ENCODE results near the gene ASTN2.

ASTN2 gene

DNA sequence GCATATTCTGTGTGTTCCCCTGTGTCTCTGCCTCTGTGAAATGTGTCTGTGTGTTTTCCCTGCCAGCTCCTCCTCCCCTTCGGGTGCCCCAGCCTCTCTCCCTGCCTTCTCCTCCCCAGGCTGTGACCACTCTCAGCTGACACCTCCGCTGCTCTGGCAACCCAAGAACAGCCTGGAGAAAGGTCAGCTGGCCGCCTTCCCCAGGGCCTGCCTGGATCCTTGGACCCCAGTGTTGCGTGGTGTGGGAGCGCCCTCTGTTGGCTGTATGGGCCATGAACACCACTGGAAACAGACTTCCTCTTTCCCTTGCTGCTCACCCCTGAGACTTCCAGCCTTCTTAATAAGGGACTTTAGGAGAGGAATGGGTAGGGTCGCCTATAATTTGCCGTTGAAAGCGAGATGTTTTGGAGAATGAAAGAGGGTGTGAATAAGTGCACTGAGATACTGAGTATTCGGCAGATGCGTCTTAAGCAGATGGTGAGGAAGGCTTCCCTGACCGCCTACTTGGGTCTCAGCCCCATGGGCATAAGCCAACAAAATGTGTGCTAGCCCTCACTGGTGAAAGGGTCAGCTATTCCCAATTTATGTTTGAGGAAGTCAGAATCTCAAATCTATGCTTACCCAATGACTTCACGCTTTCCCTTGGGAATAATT lies 842.6 kb downstream of the ASTN2 start:
- peak; percentile 94 for DNase-seq (ENCODE audit: low read depth, low spot score)

- DNase-seq (ENCODE audit: low read depth, low spot score) = no peak
Measured at GRCh38 chr9:116569111-116569510, 845.7 kb downstream of the ASTN2 start.

DNA sequence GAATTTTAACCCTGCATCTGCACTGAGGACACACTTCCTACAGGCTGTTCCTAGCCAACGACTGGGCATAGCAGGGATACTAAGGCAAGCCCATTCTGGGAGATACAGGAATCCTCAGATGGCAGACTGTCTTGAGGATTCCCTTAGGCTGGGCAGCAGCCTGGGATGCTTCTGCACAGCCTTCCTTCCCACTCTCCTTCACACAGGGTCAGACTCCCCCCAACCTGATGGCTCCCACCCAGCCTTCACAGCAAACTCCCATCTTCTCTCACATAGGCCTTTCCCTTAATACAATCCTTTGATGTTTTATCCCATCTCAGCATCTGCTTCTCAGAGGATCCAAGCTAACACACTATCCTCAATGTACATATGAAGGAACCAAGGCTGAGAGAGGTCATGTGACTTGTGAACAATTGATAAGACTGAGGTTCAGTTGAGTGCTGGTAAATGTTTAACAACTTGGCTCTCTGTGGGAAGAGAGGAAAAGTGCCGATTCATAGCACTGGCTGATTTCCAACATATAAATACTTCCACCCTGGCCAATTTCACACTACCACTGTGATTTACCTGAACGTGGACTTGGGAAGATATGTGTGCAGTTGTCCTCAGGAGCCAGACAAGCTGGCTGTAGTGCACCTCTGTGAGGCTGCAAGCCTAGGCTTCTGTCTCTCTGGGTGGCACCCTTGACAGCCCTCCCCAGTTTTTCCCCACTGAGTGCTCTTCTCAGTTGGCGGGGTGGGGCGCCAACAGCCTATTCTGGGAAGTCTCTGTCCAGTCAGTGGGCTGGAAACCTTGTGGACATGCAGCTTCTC lies 848.0 kb downstream of the ASTN2 start:
- DNase-seq (ENCODE audit: low read depth, low spot score) = peak; percentile 17

DNA sequence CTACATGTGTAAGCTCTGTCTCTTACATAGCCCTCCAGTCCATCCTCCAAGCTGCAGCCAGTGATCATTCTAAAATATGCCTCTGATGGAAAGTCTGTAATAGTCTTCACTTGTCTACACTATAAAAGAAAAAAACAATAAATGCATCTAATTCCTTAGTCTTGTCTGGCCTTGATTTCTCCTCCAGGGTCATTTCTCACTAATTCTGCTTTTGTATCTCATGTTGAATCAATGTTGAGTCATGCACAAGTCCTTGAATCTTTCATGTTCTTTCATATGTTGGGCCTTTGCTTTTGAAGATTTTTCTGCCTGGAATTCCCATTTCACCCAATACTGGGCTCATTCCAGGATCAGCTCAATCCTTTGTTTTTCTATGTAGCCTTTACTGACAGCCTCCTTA lies 848.9 kb downstream of the ASTN2 start:
- DNase-seq (ENCODE audit: low read depth, low spot score) = no peak

- DNase-seq (ENCODE audit: low read depth, low spot score) = no peak
Measured at GRCh38 chr9:116564266-116564793, 850.5 kb downstream of the ASTN2 start.

DNA sequence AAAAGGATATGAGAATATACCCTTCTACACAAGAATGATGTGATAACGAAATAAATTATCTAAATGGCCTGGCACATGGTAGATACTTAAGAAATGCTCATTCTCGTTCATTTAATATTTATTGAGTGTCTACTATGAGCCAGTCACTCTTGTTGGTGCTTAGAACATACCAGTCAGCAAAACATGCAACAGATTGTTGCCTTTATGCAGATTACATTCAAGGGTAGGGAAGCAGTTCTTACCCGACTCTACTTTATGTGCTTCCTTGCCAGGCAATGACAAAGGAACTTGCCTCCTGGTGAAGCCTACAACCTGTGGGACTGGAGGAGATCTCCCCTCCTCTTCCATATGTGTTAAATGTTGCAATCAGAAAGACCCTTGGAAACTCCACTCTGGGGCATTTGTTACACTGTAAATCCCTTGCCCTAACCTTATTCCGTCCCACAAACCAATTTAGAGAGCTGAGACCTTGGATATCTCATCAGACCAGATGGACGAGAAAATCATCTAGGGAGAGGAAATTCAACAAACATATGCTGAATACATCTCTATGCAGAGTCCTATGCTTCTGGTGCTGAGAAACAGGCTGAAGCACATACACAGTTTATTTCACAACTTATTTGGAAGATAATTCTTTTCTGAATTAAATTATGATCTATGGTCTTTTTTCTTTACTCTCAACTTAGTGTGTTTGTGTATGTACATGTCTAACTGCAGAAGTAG lies 855.9 kb downstream of the ASTN2 start:
- no peak for DNase-seq (ENCODE audit: low read depth, low spot score)

DNA sequence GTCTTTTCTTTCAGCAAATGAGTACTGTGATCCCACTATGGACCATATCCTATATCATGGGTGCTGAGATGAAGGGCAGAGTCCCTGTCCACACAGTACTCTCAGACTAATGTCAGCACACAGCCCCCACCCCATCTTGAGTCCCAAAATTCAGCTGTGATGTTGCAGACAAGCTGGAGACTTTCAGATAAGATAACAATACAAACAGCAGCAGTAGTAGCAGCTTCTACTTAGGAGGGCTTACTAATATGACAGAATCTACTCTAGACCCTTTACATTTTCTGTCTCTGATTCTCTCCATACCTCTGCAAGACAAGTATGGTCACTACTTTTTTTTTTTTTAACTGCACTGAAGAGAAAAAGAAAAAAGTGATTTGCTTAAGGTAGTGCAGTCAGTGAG lies 856.8 kb downstream of the ASTN2 start:
- no peak for DNase-seq (ENCODE audit: low read depth, low spot score)

GRCh38 chr9:116555556-116556155 lies 859.2 kb downstream of the ASTN2 start:
- no peak for DNase-seq (ENCODE audit: low read depth, low spot score)

DNA sequence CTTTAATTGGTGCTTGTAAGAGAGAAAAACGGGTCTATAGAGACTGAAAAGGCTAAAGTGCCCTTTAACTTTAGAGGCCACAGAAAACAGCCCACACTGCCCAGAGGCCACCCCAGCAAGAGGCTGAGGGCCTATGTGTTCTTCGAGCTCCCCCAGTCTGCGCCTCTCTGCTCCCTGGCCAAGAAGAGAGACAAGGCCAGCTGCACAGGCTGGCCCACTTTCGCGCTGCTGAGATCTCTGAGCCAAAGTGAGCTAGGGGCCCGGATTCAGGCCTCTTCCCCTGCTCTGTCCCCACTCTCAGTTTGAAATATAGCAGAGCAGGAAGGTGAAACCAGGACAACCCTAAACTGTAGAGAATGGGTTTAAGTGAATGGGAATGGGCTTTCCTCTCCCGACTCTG lies 859.7 kb downstream of the ASTN2 start:
- no peak for DNase-seq (ENCODE audit: low read depth, low spot score)

DNA sequence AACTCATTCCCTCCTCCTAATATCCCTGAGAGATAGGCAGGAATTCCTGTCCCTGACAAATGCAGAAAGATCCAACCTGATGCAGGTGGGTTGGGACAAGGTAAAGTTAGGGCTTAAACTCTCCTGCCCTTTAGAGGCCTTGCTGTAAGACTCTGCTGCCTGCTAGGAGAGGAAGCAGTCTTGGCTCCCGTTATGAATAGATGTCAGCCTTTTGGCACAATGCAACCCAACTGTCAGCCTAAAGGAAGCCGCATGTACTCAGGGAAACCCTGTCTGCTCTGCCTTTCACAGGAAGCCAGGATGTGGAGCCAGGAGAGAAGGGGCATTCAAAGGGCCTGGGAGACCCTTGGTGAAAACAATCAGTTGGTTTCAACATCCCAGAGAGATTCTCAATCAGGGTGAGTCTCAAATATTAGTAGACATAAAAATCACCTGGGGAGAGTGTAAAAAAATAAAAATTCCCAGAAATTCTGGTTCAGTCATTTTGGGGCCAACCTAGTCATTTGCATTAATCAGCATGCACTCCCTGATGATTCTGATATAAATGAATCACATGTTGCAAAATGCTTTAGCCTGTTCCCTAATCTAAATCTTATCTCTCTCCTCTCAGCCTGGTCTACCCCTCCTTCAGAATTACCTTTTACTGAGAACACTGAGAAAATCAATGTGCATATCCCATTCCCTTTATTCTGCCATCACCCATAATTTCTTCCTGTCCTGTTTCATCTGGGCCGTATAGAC lies 864.0 kb downstream of the ASTN2 start:
- DNase-seq (ENCODE audit: low read depth, low spot score) = peak; percentile 54

DNA sequence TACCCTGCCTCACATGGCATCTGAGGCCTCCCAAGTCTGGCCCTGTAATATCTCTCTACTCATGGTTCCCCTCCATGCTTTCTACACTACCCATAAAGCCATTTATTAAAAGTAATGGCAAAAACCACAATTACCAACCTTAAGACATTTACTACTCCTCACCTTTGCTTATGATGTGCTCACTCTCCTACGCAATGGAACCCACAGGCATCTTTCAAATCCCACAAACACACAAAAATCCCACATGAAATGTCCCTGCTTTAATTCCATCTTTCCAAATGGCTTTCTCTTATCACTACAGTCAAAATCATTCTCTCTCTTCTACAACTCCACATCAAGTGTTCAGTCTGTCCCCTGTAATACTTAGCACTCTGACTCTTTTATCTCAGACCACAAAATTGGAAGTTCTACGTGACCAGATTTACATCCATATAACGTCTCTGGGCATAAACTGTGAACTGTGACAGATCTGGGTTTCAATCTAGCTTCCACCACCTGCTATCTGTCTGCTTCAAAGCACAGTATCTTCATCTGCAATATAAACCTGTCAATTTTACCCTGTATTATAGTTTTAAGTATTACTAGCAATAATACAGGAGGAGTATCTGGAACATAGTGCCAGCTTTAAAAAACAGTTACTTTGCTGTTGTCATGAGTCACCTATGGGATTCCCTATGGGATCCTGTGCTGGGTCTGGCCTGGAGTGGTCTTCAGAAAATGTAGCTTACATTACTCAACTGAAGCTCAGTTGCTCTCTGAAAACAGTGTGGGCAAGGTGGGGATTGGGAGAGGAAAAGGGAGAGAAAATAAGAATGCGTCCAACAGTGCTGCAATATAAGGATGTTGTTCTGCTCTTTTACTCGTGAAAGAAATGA lies 864.8 kb downstream of the ASTN2 start:
- peak; percentile 34 for DNase-seq (ENCODE audit: low read depth, low spot score)

DNA sequence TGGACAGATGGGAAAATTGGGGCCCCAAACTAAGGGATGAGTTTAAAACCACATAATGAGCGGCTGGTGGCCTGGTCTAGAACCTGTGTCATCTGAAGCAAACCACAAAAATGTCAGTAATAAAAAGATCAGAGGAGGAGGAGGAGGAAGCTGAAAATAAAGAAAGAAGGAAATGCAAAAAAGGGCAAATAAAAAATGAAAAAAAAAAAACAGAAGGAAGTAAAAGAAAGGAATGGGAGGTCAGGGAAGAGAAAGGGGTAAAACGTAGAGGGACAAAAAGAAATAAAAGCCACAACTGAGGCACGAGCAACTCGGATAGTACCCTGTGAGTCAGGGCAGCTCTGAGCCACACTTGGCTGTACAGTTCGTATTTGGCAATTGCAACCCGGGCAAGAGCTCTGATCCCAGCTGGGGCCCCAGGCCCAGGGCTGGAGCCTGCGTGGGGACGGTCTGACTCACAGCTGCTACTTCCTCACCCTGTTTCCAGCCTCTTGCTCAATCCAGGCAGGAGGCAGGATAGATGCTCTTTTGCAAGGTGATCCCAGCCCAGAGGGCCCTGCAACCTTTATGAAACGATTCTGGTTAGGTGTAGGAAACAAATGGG lies 865.7 kb downstream of the ASTN2 start:
- peak; percentile 91 for DNase-seq (ENCODE audit: low read depth, low spot score)

- DNase-seq (ENCODE audit: low read depth, low spot score) = peak; percentile 5
Measured at GRCh38 chr9:116547729-116548426, 867.0 kb downstream of the ASTN2 start.

DNA sequence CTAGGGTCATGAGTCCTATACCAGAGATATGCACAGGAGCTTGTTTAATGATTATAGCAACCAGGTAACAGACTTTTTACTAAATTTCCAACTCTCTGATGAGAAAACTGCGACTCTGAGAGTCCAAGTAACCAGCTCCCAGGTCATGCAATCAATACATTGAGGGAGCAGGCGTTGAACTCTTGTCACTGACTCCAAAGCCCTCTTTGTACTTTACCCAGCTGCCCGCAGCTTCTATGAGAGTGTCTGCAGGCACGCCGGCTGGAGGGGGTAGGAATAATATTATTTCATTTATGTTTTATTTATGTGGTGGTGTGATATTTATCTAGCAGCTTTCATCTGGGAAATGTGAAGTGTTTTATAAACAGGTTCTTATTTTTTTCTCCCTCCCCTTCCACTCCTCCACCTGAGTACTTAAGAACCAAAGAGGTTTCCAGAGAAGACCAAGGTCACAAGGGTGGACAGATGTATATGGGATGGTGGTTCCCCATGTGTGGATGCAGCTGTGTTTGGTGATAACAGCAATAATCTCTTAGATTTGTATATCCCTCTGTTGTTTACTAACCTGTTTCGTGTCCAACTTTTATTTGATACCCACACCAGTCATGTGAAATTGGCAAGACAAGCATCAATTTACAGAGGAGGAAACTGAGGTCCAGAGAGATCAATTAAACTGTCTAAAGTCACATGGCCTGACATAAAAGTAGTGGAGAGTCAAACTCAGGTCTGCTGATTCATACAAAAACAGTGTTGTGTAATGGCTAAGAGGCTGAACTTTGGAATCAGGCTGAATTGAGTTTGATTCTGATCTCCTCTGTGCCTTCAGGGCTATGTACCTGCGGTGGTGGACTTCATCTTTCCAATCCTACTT lies 867.9 kb downstream of the ASTN2 start:
- DNase-seq (ENCODE audit: low read depth, low spot score) = peak; percentile 16

DNA sequence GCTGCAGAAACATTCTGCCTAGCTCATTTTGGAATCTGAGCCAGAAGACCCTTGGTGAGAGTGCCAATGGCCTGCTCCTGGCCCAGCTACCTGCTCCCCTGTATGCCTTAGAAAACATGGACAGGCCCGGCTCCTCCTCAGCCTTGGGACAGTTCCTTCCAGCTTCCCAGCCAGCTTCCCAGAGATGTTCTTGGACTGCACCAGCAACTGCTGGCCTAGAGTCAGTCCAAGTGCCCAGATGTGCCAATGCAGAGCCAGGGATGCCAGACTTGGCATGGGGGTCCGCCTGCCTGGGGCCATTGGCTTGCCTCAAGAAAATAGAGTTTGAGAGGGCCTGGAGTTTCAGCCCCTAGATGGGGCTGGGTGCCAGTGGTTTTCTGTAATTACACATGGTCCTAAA lies 870.0 kb downstream of the ASTN2 start:
- no peak for DNase-seq (ENCODE audit: low read depth, low spot score)

- peak; percentile 20 for DNase-seq (ENCODE audit: low read depth, low spot score)
Measured at GRCh38 chr9:116543731-116544400, 871.0 kb downstream of the ASTN2 start.

- DNase-seq (ENCODE audit: low read depth, low spot score) = no peak
Measured at GRCh38 chr9:116541402-116541801, 873.5 kb downstream of the ASTN2 start.

GRCh38 chr9:116539549-116539948 lies 875.3 kb downstream of the ASTN2 start:
- no peak for DNase-seq (ENCODE audit: low read depth, low spot score)

Measured in astrocyte of the hippocampus (primary cell).